ENCODE measurements around the gene ANKRD33B. TPM values are rescaled to one million over a fixed set of nuclear protein-coding genes. Genes with fewer than 3 reads are reported as not detected.

The ANKRD33B gene
- polyA plus RNA-seq, 1 donor (not counting 4 experiments of a cell fraction or from before 2014, with no cell fraction given), result 1.9 TPM

GRCh38 chr5:10618311-10618710 is 54.4 kb downstream of the ANKRD33B start:
- DNase-seq (ENCODE audit: low read depth, low spot score) (no peak), FAIRE-seq (no peak)
- H3K79me2 ChIP-seq (ENCODE audit: control insufficient read depth, insufficient read depth, low read length), result no peaks in the 10 kb centered on the region
- H3K9me3 ChIP-seq (ENCODE audit: control insufficient read depth, low read depth, low read length), result no peaks in the 10 kb centered on the region
- dilution Hi-C loops (cut with MboI; ENCODE audit: extremely low pct_ligation_motif_present, low sequenced_read_pairs), result no loop called here
- H4K20me1 ChIP-seq (ENCODE audit: control insufficient read depth, extremely low read depth, insufficient read depth, low read length), result no peaks in the 10 kb centered on the region
- H3K27ac ChIP-seq (ENCODE audit: control insufficient read depth, insufficient read depth, low read length), result no peak overlapping the region
- TF ChIP-seq, protein P1, sequence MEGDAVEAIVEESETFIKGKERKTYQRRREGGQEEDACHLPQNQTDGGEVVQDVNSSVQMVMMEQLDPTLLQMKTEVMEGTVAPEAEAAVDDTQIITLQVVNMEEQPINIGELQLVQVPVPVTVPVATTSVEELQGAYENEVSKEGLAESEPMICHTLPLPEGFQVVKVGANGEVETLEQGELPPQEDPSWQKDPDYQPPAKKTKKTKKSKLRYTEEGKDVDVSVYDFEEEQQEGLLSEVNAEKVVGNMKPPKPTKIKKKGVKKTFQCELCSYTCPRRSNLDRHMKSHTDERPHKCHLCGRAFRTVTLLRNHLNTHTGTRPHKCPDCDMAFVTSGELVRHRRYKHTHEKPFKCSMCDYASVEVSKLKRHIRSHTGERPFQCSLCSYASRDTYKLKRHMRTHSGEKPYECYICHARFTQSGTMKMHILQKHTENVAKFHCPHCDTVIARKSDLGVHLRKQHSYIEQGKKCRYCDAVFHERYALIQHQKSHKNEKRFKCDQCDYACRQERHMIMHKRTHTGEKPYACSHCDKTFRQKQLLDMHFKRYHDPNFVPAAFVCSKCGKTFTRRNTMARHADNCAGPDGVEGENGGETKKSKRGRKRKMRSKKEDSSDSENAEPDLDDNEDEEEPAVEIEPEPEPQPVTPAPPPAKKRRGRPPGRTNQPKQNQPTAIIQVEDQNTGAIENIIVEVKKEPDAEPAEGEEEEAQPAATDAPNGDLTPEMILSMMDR (optimal IDR thresholded peaks at IDR 0.05 in 1 of 3, IDR thresholded peaks at IDR 0.05 in 1 of 3, conservative IDR thresholded peaks at IDR 0.05 in 1 of 3; ENCODE audit: extremely low read depth in 1 of 3, insufficient read depth in 2 of 3, low read length in 3 of 3), result no peak
- no peak for TF ChIP-seq EZH2 (IDR thresholded peaks at IDR 0.05; ENCODE audit: low read length)
- no peak overlapping the region for H2AFZ ChIP-seq (ENCODE audit: control insufficient read depth, low read length)
- H3K4me1 ChIP-seq (ENCODE audit: control insufficient read depth, extremely low read depth, insufficient read depth, low read length), result no peaks in the 10 kb centered on the region
- H3K36me3 ChIP-seq (ENCODE audit: control insufficient read depth in 2 of 2, extremely low read depth in 1 of 2, insufficient read depth in 2 of 2, low read length in 2 of 2), result no peaks in the 10 kb centered on the region
- no peak overlapping the region for H3K9ac ChIP-seq (ENCODE audit: control insufficient read depth, extremely low read depth, insufficient read depth, low read length)
- H3K9me1 ChIP-seq (ENCODE audit: control insufficient read depth, extremely low read depth, insufficient read depth, low read length), result no peaks in the 10 kb centered on the region
- H3K4me2 ChIP-seq (ENCODE audit: control insufficient read depth, extremely low read depth, insufficient read depth, low read depth, low read length), result no peak overlapping the region
- H3K4me3 ChIP-seq (ENCODE audit: control insufficient read depth in 2 of 3, extremely low read depth in 1 of 3, insufficient read depth in 2 of 3, low read depth in 1 of 3, low read length in 3 of 3), result no peak overlapping the region
- H3K27me3 ChIP-seq (ENCODE audit: control insufficient read depth, extremely low read depth, insufficient read depth, low read length), result no peaks in the 10 kb centered on the region

DNA sequence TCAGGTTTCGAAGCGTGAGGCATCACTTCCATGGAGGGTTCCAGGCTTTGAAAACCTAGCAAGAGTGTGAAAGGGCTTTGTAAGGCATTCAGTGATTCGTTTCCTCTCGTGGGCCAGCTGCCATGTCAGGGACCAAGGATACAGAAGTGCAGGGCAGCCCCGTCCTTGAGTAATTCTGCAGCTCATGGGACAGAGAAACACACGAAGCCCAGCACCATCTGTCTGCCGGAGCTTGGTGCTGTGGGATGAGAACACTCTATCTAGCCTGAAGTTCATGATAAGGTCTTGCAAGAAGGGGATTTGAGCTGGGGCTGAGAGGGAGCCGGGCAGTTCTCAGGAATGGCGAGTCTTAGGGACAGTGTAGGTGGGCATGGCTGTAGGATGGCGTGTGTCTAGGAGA is 55.8 kb downstream of the ANKRD33B start:
- FAIRE-seq (no peak), DNase-seq (ENCODE audit: low read depth, low spot score) (no peak)
- no peaks in the 10 kb centered on the region for H3K36me3 ChIP-seq (ENCODE audit: control insufficient read depth in 2 of 2, extremely low read depth in 1 of 2, insufficient read depth in 2 of 2, low read length in 2 of 2)
- no peaks in the 10 kb centered on the region for H4K20me1 ChIP-seq (ENCODE audit: control insufficient read depth, extremely low read depth, insufficient read depth, low read length)
- no peaks in the 10 kb centered on the region for H3K4me1 ChIP-seq (ENCODE audit: control insufficient read depth, extremely low read depth, insufficient read depth, low read length)
- H3K9me3 ChIP-seq (ENCODE audit: control insufficient read depth, low read depth, low read length), result no peaks in the 10 kb centered on the region
- H3K4me2 ChIP-seq (ENCODE audit: control insufficient read depth, extremely low read depth, insufficient read depth, low read depth, low read length), result no peak overlapping the region
- no peaks in the 10 kb centered on the region for H3K79me2 ChIP-seq (ENCODE audit: control insufficient read depth, insufficient read depth, low read length)
- no peak overlapping the region for H3K9ac ChIP-seq (ENCODE audit: control insufficient read depth, extremely low read depth, insufficient read depth, low read length)
- dilution Hi-C loops (cut with MboI; ENCODE audit: extremely low pct_ligation_motif_present, low sequenced_read_pairs), result no loop called here
- no peaks in the 10 kb centered on the region for H3K27me3 ChIP-seq (ENCODE audit: control insufficient read depth, extremely low read depth, insufficient read depth, low read length)
- H3K9me1 ChIP-seq (ENCODE audit: control insufficient read depth, extremely low read depth, insufficient read depth, low read length), result no peaks in the 10 kb centered on the region
- no peak overlapping the region for H2AFZ ChIP-seq (ENCODE audit: control insufficient read depth, low read length)
- no peak overlapping the region for H3K4me3 ChIP-seq (ENCODE audit: control insufficient read depth in 2 of 3, extremely low read depth in 1 of 3, insufficient read depth in 2 of 3, low read depth in 1 of 3, low read length in 3 of 3)
- H3K27ac ChIP-seq (ENCODE audit: control insufficient read depth, insufficient read depth, low read length), result no peak overlapping the region
- TF ChIP-seq, protein P1 (optimal IDR thresholded peaks at IDR 0.05 in 1 of 3, IDR thresholded peaks at IDR 0.05 in 1 of 3, conservative IDR thresholded peaks at IDR 0.05 in 1 of 3; ENCODE audit: extremely low read depth in 1 of 3, insufficient read depth in 2 of 3, low read length in 3 of 3), result no peak
- TF ChIP-seq EZH2 (IDR thresholded peaks at IDR 0.05; ENCODE audit: low read length), result no peak

Data from keratinocyte (primary cell).